HG02759 (cell line): ENCODE measurements around the gene KRT27.
A peak's percentile ranks its signal among the peaks of the same experiment; 100 is the strongest.

Source experiments
- ATAC-seq: cut with Tn5 transposase; IDR thresholded peaks from one replicate; pipeline ENCODE4 v1.9.1; 2021; ENCODE audit warnings: mild to moderate bottlenecking, moderate library complexity; ENCODE audit not compliant: unreplicated experiment

KRT27 gene

DNA sequence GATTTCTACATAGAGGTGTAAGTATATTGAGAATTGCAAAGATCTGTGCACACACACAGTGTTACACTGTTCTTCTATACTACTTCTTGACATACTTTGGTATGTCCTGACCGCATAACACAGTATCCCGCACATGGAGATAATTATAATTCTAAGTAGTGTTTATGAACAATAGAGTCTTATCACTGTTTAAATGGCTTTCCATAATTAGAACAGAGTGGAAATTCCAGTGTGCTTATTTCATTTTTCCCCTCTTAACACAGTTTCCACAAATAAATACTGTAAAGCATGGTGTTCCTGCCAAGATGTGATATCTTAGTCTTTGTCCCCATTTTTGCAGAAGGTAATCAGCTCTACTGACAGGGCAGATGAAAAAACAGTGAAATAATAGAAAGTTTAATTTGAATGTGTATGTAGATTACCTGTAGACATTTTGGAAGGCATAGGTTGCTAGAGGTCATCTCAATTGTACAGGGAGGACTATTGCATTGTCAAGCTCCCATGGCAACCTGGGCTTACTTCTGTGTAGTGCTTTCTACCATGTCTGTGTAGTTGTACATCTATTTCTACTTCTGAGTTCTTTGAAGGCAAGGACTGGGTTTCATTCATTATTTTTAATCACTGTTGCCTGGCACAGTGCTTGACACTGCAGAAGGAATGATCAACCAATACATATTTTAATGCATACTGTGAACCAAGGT is 27.5 kb upstream of the KRT27 start:
- no peak for ATAC-seq

DNA sequence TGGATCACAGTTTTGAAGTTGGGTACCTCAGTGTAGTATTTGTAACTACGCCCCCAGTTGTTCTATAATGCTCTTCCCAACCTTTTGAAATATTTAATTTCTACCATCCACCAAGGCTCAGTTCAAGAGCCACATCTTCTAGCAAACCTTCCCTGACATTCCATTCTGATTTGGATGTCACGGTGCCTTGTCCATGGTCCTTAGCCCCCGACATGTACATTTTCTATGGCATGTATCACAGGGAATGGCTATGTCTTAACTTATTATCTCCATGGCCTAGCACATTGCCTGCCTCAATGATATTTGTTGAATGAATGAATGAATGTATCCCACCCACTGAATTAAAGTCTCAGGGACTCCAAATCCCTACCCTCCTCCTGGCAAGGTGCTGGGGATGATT is 23.8 kb upstream of the KRT27 start:
- ATAC-seq: no peak

DNA sequence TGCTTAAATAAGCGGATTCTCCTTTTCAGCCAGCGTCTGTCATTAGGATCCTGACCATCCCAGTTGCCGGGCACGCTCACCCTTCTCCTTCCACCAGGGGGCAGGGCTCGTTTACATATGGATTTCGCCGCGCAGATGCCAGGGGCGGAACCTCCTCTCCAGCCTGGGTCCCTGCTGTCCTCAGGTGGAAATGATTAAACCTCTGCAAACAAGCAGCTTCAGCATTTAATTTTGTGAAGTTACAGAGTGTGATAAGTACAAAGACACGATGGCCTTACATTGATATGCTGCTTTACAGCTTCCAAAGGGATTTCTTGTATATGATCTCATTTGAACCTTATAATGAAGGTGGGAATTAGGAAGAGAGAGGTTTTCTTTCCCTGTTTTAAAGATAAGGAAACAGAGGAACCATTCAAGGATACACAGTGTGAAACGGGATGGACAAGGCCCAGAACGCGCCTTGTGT is 21.3 kb upstream of the KRT27 start:
- peak; percentile 45 for ATAC-seq

DNA sequence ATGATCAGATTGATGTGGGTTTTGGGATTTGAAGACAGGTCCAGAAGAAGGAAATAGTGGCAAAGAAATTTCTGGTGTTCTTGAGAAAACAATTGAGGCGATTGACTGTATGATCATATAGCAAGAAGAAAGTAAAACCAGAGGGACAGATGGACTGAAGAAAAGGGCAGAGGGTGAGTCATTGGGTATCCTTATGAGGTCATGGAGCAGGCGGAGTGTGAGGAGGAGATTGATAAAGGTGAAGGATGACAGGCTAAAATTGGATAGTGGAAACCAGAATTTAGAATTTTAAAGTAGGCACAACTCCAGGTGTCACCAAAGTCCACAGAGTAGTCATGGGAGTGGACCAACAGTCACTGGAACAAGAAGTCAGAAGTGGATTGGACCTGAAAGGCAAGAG is 18.8 kb upstream of the KRT27 start:
- ATAC-seq: no peak

DNA sequence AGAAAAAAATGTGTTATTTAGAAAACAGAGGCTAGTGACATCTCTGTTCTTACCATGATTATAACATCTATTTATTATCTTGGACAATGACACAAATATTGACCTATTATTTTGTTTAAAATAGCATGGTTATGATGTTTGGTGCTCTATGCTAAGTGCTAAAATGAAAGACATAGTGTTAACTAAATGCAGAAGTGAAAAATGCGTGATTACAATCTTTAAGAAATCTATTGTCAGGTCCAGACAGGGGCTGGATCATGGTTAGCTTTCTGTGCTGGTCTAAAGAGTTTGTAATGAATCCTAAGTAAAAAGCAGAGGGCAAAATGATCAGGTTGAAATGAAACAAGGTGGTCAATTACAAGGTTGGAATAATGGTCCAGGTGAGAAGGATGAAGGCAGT is 18.0 kb upstream of the KRT27 start:
- no peak for ATAC-seq

DNA sequence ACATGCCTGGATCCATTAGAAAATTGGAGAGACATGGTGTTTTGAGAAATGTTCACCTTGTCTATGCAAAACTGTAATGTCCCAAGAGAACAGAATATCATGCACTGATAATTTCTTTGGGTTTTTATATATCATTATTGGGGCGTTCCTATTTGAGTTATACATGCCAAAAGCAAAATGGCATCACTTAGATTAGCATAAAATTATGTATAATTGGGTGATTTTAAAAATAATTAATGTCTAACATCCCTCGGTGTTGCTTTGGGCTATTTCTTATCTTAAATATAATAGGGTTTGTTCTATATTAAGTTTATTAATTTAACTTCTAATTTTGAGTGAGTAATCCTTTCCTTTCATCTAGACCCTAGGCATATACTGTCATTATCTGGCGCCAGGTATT is 17.5 kb upstream of the KRT27 start, which contains the start of gene KRT28:
KRT28 (minus strand) TSS at position 101 of the 400 bp plus-strand sequence; CDS start at position 35, 66 bp downstream.
- no peak for ATAC-seq

DNA sequence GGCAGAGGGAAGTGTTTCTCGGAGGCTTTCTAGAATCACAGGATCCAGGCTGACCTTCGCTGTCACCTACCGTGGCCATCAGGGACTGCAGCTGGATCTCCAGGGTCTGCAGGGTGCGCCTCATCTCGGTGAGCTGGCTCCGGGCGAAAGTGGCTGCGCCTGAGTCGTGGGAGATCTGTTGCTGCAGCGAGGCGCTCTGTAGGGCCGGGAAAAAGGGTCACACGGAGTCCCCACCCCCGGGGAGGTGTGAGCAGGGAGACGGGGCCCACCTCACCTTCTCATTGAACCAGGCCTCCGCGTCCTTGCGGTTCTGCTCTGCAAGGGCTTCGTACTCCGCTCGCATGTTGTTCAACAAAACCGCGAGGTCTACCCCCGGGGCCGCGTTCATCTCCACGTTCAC is 14.5 kb upstream of the KRT27 start:
- no peak for ATAC-seq

DNA sequence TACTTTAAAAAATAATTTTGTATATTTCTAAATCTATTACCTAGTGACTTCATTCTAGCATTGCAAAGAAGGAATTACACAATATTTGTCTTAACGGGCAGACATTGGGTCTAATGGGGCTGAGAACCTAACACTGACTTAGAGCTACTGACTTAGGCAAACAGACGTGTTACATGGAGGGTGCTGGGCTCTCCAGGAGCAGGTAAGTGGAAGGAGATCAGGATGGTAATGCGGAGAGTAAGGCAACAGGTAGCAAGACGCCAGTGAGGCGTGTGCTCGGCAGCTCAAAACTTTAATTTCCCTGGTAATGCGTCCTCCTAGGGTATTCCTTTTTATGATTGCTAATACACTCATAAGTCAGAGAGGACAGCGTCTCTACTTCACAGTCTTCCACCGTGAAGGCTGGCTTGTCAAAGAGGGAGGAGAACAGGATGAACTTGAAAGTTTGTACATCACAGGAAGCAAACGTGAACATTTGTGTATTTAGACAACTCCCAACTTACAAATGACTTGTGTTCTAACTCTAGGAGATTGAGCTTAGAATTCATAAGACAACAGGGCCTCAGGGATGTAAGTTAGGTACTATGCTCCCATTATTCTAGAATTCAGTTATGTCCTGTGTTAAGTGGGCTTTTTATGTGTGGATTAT is 12.8 kb upstream of the KRT27 start:
- no peak for ATAC-seq

DNA sequence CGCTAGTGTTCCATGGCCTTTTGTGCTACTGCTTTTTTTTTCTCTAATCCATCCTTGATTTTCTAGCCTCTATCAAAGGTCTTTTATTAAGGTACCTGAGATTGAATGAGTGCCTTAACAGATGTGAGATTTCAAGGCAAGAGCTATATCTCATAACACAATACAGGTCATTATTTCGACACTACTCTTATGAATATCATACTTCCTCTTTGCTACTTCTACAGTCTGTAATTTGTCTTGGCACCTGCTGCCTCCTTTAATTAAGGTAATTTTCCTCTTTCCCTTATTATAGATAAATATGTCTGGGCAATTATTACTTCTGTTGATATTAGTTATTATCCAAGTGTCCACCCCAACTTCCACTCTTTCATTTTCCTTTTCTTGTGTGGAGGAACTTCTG is 12.1 kb upstream of the KRT27 start:
- no peak for ATAC-seq

DNA sequence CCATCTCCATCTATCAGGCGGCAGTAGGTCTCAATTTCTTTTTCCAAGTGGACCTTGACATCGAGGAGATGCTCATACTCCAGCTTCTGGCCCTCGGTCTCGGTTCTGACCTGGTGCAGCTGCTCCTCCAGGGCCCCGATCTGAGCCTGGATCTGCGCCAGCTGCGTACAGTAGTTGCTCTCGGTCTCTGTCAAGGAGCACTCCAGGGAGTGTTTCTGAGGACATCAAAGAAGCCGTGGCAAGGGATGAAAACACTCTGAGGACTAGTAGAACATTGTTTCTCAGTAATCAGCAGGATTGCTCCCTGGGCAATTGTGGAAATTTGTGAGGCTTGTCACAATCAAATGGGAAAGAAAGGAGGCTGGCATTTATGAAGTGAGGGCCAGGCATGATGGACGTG is 11.5 kb upstream of the KRT27 start:
- no peak for ATAC-seq

DNA sequence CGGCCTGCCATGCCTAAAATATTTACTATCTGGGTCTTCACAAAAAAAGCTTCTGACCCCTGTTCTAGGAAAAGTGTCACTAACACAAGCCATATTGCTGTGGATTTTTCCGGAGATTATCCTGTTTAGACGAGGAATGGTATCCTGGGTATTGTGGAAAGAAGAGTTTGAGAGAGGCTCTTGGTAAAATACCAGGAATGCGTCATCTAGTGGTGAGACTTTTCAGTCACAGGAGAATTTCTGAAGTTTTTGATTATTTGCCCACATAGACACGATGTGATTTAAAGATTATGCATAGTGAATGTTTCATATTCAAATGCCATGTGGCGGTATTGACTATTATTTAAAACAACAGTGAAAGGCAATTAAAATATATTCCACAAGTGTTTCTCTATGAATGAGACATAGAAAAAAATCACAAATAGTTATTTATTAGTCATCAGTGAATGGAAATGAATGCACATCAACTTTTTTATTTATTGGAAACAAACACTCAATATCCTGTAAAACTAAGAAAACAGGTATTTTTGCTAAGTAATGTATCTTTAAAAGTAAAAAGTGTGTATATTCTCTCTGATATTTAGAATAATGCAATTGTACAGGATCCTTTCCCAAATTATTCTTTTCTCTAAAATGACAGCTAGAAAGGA is 9.6 kb upstream of the KRT27 start:
- ATAC-seq: no peak

DNA sequence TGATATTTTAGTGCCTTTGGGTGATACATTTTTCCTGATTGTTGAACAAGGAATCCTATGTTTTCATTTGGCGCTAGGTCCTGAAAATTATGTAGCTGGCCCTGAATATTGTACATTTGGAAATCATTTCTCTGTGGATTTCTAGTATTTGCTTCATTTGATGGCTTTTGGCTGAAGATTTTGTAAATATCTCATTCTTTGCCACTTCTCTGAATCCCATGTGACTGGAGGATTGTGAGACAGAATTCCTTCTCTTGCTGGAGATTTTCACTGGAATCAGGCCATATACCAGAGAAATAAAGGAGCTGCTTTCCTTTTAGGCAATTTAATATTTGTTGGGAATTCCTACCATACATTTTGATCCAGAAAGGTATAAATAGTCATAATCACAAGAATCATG is 8.8 kb upstream of the KRT27 start:
- no peak for ATAC-seq

DNA sequence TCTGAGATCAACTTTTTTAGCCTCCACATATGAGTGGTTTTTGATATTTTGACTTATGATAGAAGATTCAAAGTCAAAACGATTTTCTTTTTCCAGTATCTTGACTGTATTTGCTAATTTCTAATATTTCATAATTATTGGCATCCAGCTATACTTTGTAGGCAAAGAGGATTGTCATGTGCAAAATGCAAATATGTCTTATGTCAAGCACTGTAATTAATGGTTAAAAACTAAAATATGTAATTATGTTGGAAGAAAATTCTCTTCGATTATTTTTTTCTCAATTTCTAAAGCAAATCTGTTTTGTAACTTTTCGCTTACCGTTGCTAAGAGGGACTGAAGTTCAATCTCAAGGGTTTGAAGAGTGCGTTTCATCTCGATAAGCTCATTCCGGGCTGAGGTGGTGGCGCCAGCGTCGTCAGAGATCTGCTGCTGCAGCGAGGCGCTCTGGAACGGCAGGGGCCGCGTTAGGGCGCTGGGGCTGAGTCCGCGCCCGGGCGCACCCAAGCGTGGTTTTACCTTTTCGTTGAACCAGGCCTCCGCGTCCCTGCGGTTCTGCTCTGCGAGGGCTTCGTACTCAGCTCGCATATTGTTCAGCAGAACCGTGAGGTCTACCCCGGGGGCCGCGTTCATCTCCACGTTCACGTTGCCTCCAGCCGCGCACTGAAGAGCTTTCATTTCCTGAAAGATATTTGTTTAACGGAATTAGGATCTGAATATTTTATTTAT is 3.0 kb downstream of the KRT27 start:
- ATAC-seq: no peak

DNA sequence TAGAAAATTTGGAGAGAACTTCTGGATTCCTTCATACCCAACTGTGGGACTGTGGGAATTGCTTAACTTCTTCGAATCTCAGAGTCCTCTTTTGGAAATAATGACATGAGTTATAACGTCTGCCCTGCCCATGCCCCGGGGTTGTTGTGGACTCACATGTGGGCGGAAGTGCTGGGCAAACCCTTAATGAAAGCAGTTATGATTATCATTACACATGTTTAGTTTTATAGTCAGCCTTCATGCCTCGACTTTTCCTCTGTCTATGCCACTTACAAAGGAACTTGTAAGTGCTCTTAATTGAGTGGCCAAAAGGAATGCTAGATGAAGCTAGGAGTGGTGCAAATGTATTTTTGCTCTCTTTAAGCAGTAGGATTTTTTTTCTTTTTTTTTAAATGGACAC is 3.9 kb downstream of the KRT27 start:
- no peak for ATAC-seq

DNA sequence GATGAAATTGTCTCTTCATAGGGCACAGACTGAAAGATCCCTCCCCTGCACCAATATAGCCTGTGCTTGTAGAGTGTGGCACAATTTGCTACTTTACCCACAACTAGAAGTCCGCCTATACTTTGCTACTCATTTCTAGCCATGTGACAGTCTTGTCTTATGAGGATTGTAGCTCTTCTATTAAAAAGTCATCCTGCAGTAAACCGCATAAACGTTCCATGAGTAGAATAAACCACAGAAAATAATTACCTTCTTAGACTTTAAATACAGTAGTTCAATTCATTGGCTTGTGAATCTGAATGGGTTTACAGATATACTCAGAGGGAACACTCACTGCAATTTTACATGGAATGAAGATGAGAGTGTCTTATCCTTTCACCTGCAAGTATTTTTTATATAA is 4.4 kb downstream of the KRT27 start:
- ATAC-seq: no peak

DNA sequence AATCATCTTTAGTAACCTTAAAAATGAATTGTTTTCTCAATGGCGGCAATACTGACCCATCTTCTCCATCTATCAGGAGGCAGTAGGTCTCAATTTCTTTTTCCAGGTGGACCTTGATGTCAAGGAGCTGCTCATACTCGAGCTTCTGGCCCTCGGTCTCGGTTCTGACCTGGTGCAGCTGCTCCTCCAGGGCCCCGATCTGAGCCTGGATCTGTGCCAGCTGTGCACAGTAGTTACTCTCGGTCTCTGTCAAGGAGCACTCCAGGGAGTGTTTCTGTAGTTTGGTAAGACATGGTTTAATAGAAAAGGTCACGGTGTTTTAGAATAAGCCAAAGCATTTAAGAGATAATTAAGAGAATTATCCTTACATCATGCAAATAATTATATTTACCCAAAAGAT is 4.9 kb downstream of the KRT27 start:
- ATAC-seq: no peak

DNA sequence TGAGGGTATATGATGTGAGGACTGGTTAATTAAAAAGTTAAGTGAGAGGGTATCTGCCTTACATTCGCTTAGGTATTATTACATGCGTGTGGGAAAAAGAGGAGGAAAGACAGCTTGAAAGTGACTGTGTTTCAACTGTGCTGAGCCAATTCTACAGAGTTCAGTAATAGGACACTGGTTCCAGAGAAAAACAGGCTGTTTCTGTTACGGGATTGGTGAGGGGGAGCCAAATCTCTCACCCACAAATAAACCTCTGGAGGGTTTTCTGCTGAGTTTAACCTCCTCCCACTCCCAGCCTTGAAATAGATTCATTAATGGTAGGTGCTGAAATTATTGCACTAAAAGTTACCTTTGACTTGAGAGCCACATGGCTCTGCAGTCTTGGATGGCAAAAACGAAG is 6.4 kb downstream of the KRT27 start:
- ATAC-seq: no peak

DNA sequence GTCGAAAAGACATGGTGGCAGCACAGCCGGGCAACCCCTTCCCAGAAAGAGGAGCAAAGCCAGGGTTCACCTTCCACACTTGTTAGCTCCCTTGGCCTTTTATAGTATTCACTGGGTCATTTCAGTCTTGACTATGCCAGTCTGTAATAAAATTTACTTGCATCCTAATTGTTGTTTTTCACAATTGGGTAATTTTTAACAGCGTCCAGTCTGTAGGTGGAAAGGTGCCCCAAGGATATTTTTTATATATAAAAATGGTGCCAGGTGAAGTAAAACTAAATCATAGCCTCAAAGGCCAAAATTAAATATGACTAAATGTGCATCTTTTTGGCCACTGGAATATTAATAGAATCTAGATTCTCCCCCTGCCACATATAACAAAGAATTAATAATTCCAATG is 10.2 kb downstream of the KRT27 start, which contains the start of gene KRT26:
KRT26 (minus strand) TSS at position 101 of the 400 bp plus-strand sequence; CDS start at position 13, 88 bp downstream.
- ATAC-seq: no peak

DNA sequence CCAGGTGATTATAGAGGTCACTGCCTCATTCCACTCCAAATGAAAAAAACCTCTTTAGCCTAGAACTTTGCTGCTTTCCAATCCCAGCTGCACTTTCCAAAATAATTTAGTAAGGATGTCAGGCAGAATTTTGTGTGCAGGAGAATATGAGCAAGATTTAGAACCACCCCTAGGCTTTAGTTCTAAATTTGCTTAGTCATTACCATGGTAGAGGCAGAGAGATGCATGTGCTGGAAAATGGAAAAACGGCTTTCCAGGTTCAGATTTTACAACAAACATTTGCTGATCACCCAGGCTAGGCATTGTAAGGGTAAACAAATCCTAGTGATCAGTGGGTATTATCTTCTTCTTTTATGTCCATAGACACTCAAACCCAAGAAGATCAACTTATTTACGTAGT is 16.7 kb downstream of the KRT27 start:
- no peak for ATAC-seq

DNA sequence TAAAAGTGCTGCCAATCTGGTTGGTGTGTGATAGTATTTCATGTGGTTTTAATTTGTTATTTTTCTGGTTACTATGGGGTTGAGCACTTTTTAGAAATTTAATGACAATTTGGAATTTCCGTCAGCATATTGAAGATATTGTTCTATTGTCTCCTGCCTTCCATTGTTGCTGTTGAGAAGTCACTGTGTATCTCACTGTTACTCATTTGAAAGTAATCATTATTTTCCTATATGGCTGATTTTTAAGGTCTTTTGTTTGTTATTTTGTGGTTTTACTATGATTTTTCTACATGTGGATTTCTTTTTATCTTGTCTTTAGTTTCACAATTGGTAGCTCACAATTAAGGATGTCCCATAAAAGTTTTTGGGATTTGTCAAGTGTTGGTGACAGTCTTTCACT is 18.6 kb downstream of the KRT27 start:
- no peak for ATAC-seq
